Caco-2 (cell line): Measurements from ENCODE around the gene TMEM132C. TPM values are rescaled to one million over a fixed set of nuclear protein-coding genes. Genes with fewer than 3 reads are reported as not detected.

ENCODE experiments used
- BruUV-seq: library from RNA; stranded (reverse); fragments of 400-500 nt; replicated peaks from 2 replicates; lab custom pipeline; 2021; lab: Mats Ljungman, UMichigan
- CTCF ChIA-PET: fragments of 300-600 bp; sonication (Branson Sonifier 250); formaldehyde crosslinking; loops from one replicate; lab custom pipeline; 2022; ENCODE audit warnings: antibody characterized with exemption; lab: Charles Lee
- POLR2A ChIA-PET: fragments of 300-600 bp; sonication (Branson Sonifier 250); formaldehyde crosslinking; loops from one replicate; lab custom pipeline; 2022; ENCODE audit warnings: antibody characterized with exemption; lab: Charles Lee
- DNase-seq, 2 experiments: peaks; one replicate each; pipeline versions ENCODE4 v3.0.0 to v3.0.0-alpha.2; 2020 to 2022
- H3K27me3 ChIP-seq: replicated peaks from 2 replicates; pipeline ENCODE4 v1.6.0; 2011; ENCODE audit warnings: low read length; ENCODE audit not compliant: control insufficient read depth, insufficient read depth
- H3K36me3 ChIP-seq: 2 replicates; pipeline ENCODE4 v1.5.1; 2011; ENCODE audit warnings: low read length; ENCODE audit not compliant: control insufficient read depth, insufficient read depth
- H3K4me1 ChIP-seq: fragments of 250-450 bp; sonication (Bioruptor Pico); 2 replicates; pipeline ENCODE4 v1.5.1; 2020; ENCODE audit warnings: mild to moderate bottlenecking
- H3K4me3 ChIP-seq: 2 replicates; pipeline ENCODE4 v1.5.1; 2011; ENCODE audit warnings: low read depth, mild to moderate bottlenecking, control low read depth, low read length
- H3K9me3 ChIP-seq: fragments of 250-450 bp; sonication (Bioruptor Pico); 2 replicates; pipeline ENCODE4 v1.5.1; 2020; ENCODE audit warnings: mild to moderate bottlenecking, moderate library complexity
- H3K27ac Mint-ChIP-seq: one replicate; pipeline ENCODE4 v1.8.0; 2022; ENCODE audit warnings: mixed read lengths; ENCODE audit not compliant: unreplicated experiment
- H3K27me3 Mint-ChIP-seq: one replicate; pipeline ENCODE4 v1.8.0; 2022; ENCODE audit warnings: mixed read lengths; ENCODE audit not compliant: insufficient read depth, unreplicated experiment
- H3K36me3 Mint-ChIP-seq: one replicate; pipeline ENCODE4 v1.8.0; 2022; ENCODE audit warnings: mild to moderate bottlenecking, mixed read lengths; ENCODE audit not compliant: insufficient read depth, unreplicated experiment
- H3K4me1 Mint-ChIP-seq: one replicate; pipeline ENCODE4 v1.8.0; 2022; ENCODE audit warnings: low read depth, mixed read lengths; ENCODE audit not compliant: unreplicated experiment
- H3K4me3 Mint-ChIP-seq: one replicate; pipeline ENCODE4 v1.8.0; 2022; ENCODE audit warnings: mild to moderate bottlenecking, moderate library complexity, mixed read lengths; ENCODE audit not compliant: unreplicated experiment
- H3K9me3 Mint-ChIP-seq: one replicate; pipeline ENCODE4 v1.8.0; 2022; ENCODE audit warnings: mixed read lengths; ENCODE audit not compliant: unreplicated experiment
- intact Hi-C: fragments of 100-400 bp; cut with micrococcal nuclease; formaldehyde crosslinking; loops from one replicate; pipeline ENCODE4 v1.10.0; 2022; ENCODE audit not compliant: unreplicated experiment
- total RNA-seq: library from RNA; stranded (reverse); gene quantifications from 2 replicates; pipeline ENCODE4 v1.2.3, GENCODE V29; 2022
- TF ChIP-seq, protein P1 (sequence below), 2 experiments: fragments of 200-600 bp in 1 of 2; IDR thresholded peaks; 1 replicate in 1 of 2; 2 replicates in 1 of 2; pipeline versions ENCODE4 v1.5.1 to v1.8.0; 2011 to 2022; ENCODE audit warnings: antibody characterized with exemption in 1 of 2, control low read depth in 1 of 2, inconsistent platforms in 1 of 2, low read depth in 1 of 2, low read length in 1 of 2, mild to moderate bottlenecking in 1 of 2, moderate library complexity in 1 of 2; ENCODE audit not compliant: insufficient read depth in 1 of 2, severe bottlenecking in 1 of 2, unreplicated experiment in 1 of 2

The TMEM132C gene
- total RNA-seq, 1 experiment from 2014 or later, result not detected

DNA sequence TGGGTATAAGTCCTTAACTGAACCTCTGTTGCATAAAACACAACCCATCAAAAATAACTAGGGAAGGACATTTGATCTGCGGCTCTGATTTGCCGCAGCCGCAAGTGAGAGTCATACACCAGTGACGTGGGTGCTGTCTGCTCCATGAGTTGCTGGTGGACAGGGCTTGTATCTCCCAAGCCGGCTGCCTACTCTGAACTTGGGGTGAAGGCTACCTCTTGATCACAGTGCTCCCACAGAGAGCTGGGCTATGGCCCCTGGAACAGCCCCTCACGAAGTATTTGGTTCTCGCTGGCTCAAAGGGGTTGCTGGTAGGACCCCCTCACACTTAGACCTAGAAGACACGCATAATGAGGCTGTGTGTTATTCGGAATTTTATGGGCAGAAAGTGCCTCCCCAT, 118.8 kb downstream of the TMEM132C start:
- intact Hi-C loops, result no loop called here
- Mint-ChIP-seq H3K4me1 (no peaks in the 10 kb centered on the region), H3K27me3 (peaks cover 2% of the 10 kb centered on the region), H3K4me3 (no peak overlapping the region), H3K36me3 (no peaks in the 10 kb centered on the region), H3K9me3 (no peaks in the 10 kb centered on the region), H3K27ac (no peak overlapping the region)
- POLR2A ChIA-PET, result no interaction called here
- CTCF ChIA-PET, result no interaction called here
- Histone ChIP-seq H3K36me3 (no peaks in the 10 kb centered on the region), H3K27me3 (no peaks in the 10 kb centered on the region), H3K4me3 (no peak overlapping the region), H3K9me3 (no peaks in the 10 kb centered on the region), H3K4me1 (no peaks in the 10 kb centered on the region)
- no peak for DNase-seq
- TF ChIP-seq, protein P1, sequence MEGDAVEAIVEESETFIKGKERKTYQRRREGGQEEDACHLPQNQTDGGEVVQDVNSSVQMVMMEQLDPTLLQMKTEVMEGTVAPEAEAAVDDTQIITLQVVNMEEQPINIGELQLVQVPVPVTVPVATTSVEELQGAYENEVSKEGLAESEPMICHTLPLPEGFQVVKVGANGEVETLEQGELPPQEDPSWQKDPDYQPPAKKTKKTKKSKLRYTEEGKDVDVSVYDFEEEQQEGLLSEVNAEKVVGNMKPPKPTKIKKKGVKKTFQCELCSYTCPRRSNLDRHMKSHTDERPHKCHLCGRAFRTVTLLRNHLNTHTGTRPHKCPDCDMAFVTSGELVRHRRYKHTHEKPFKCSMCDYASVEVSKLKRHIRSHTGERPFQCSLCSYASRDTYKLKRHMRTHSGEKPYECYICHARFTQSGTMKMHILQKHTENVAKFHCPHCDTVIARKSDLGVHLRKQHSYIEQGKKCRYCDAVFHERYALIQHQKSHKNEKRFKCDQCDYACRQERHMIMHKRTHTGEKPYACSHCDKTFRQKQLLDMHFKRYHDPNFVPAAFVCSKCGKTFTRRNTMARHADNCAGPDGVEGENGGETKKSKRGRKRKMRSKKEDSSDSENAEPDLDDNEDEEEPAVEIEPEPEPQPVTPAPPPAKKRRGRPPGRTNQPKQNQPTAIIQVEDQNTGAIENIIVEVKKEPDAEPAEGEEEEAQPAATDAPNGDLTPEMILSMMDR (IDR thresholded peaks at IDR 0.05; ENCODE audit: insufficient read depth in 1 of 2, low read depth in 1 of 2, low read length in 1 of 2, severe bottlenecking in 1 of 2, unreplicated experiment in 1 of 2), result no peak
- no TSS peak for BruUV-seq

DNA sequence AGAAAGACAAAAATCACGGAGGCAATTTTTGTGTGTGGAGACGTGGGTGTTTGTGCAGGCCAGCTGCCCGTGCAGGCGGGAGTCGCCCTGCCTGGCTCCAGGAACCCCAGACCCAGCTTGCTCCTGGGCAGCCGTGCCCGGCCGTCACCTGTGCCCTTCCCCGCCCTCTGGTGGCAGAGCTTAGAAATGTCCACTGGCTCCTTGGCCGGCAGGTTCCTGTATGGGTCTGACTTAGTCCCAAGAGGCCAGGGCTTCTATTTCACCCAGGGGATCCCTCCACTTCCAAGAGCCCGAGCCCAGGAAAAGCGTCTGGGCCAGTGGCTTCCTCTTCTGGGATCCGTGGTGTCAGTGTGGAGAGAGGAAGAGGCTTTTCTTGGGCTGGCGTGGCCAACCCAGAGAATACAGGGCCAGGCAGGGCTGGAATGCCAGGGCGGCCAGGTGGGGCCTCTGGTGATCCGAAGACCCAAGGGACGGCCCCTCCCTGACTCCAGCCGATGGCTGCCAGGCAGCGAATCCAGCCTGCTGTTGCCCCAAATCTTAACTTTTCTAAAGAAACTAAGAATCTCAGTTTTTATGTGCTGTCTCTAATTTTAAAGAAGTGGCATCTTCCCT, 120.9 kb downstream of the TMEM132C start:
- H3K4me3 ChIP-seq, result no peak overlapping the region
- POLR2A ChIA-PET, result no interaction called here
- Mint-ChIP-seq H3K4me3 (no peak overlapping the region), H3K36me3 (no peaks in the 10 kb centered on the region), H3K4me1 (no peaks in the 10 kb centered on the region), H3K9me3 (no peaks in the 10 kb centered on the region), H3K27ac (no peak overlapping the region), H3K27me3 (peaks cover 5% of the 10 kb centered on the region)
- TF ChIP-seq, protein P1 (IDR thresholded peaks at IDR 0.05; ENCODE audit: insufficient read depth in 1 of 2, low read depth in 1 of 2, low read length in 1 of 2, severe bottlenecking in 1 of 2, unreplicated experiment in 1 of 2), result peak; percentile 11 to 51
- H3K36me3 ChIP-seq, result no peaks in the 10 kb centered on the region
- CTCF ChIA-PET, result interaction anchor here (0.6 to 1.0 kb wide), 2 partner anchors 129 to 869 kb away, joined by 3 to 10 read pairs; no protein-coding TSS in a partner anchor
- no peaks in the 10 kb centered on the region for H3K4me1 ChIP-seq
- BruUV-seq, result no TSS peak
- peak; percentile 46 for DNase-seq
- H3K9me3 ChIP-seq, result no peaks in the 10 kb centered on the region
- no peaks in the 10 kb centered on the region for H3K27me3 ChIP-seq
- intact Hi-C loops, result no loop called here

GRCh38 chr12:128388461-128389000, 121.6 kb downstream of the TMEM132C start:
- H3K27me3 ChIP-seq, result no peaks in the 10 kb centered on the region
- Mint-ChIP-seq H3K27me3 (peaks cover 5% of the 10 kb centered on the region), H3K4me3 (no peak overlapping the region), H3K36me3 (no peaks in the 10 kb centered on the region), H3K4me1 (no peaks in the 10 kb centered on the region), H3K9me3 (no peaks in the 10 kb centered on the region), H3K27ac (no peak overlapping the region)
- ChIA-PET POLR2A (no interaction called here), CTCF (interaction anchor here (0.6 kb wide), 1 partner anchor 869 kb away, joined by 3 read pairs; no protein-coding TSS in a partner anchor)
- TF ChIP-seq, protein P1 (IDR thresholded peaks at IDR 0.05; ENCODE audit: insufficient read depth in 1 of 2, low read depth in 1 of 2, low read length in 1 of 2, severe bottlenecking in 1 of 2, unreplicated experiment in 1 of 2), result no peak
- H3K9me3 ChIP-seq, result no peaks in the 10 kb centered on the region
- no TSS peak for BruUV-seq
- H3K4me3 ChIP-seq, result no peak overlapping the region
- intact Hi-C loops, result no loop called here
- DNase-seq, result no peak
- no peaks in the 10 kb centered on the region for H3K4me1 ChIP-seq
- H3K36me3 ChIP-seq, result no peaks in the 10 kb centered on the region
